ENCODE results near the gene GNB5. TPM values are rescaled to one million over a fixed set of nuclear protein-coding genes. Genes with fewer than 3 reads are reported as not detected.
A peak's percentile ranks its signal among the peaks of the same experiment; 100 is the strongest.

The GNB5 gene
- total RNA-seq, 2 donors from 2014 or later, result 19.1 to 20.7 TPM

DNA sequence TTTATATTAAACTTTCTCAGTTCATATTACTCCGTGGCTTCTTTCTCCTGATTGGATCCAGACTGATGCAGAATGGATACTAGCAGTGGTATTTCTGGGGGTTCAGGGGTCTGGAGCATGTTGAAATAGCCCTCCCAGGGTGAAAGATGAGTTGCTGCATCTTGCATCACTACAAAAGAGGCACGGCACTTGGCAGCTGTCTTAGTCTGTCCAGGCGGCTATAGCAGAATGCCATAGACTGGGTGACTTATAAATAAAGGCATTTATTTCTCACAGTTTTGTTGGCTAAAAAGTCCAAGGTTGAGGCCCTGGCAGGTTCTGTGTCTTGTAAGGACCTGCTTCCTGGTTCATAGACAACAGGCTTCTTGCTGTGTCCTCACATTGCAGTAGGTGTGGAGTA, 78.0 kb downstream of the GNB5 start:
- Histone ChIP-seq H3K4me3 (ENCODE audit: low read length) (no peak overlapping the region), H3K36me3 (ENCODE audit: control insufficient read depth, insufficient read depth, low read length) (no peaks in the 10 kb centered on the region), H3K9me3 (ENCODE audit: control insufficient read depth, low read length) (no peaks in the 10 kb centered on the region), H3K4me1 (ENCODE audit: control insufficient read depth, insufficient read depth, low read length) (no peaks in the 10 kb centered on the region), H3K27ac (ENCODE audit: low read depth, low read length) (no peak overlapping the region), H3K9ac (ENCODE audit: extremely low read depth, low read length, poor library complexity, severe bottlenecking) (no peak overlapping the region), H3K27me3 (ENCODE audit: control insufficient read depth, insufficient read depth, low read length, poor library complexity, severe bottlenecking) (peaks cover 26% of the 10 kb centered on the region)
- H3K4me1 Mint-ChIP-seq, result peaks cover 19% of the 10 kb centered on the region
- no peaks in the 10 kb centered on the region for H3K9me3 Mint-ChIP-seq
- DNase-seq, result peak; percentile 27
- no peaks in the 10 kb centered on the region for H3K36me3 Mint-ChIP-seq (ENCODE audit: low read depth)
- no peak overlapping the region for H3K4me3 Mint-ChIP-seq
- 91 to 100% methylated on average over 3 of the region's 3 CpGs for WGBS, 2 experiments (ENCODE audit: insufficient coverage in 1 of 2, insufficient read length in 1 of 2)
- H3K27me3 Mint-ChIP-seq (ENCODE audit: insufficient read depth), result peaks cover 33% of the 10 kb centered on the region
- TF ChIP-seq, protein P1, sequence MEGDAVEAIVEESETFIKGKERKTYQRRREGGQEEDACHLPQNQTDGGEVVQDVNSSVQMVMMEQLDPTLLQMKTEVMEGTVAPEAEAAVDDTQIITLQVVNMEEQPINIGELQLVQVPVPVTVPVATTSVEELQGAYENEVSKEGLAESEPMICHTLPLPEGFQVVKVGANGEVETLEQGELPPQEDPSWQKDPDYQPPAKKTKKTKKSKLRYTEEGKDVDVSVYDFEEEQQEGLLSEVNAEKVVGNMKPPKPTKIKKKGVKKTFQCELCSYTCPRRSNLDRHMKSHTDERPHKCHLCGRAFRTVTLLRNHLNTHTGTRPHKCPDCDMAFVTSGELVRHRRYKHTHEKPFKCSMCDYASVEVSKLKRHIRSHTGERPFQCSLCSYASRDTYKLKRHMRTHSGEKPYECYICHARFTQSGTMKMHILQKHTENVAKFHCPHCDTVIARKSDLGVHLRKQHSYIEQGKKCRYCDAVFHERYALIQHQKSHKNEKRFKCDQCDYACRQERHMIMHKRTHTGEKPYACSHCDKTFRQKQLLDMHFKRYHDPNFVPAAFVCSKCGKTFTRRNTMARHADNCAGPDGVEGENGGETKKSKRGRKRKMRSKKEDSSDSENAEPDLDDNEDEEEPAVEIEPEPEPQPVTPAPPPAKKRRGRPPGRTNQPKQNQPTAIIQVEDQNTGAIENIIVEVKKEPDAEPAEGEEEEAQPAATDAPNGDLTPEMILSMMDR (conservative IDR thresholded peaks at IDR 0.05), result no peak
- no peak overlapping the region for H3K27ac Mint-ChIP-seq

DNA sequence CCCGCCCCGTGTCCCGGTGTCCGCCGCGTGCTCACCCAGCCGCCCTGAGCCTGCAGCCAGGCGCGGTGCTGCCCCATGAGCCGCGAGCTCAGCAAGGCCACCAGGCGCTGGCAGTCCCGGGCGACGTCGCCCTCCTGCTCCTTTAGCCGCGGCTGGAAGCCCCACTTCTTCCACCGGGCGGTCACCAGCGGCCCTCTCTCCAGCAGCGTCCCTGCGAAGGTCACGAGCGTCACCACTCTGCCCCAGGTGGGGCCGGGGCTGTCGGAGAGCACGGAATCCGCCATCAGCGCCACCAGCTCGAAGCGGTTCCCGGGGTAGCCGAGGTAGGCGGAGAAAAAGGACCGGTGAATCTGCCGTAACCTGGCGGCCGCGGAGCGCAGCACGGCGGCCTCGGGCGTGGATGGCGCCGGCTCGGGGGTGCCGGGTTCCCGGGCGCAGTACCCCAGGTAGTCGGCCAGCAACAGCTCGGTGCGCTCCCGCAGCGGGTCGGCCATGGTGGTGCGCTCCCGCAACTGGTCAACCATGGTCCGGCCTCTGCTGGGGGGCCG, 78.9 kb downstream of the GNB5 start:
- no peaks in the 10 kb centered on the region for H3K36me3 Mint-ChIP-seq (ENCODE audit: low read depth)
- TF ChIP-seq, protein P1 (conservative IDR thresholded peaks at IDR 0.05), result no peak
- H3K4me1 Mint-ChIP-seq, result peaks cover 22% of the 10 kb centered on the region
- DNase-seq, result peak; percentile 72
- H3K9me3 ChIP-seq (ENCODE audit: control insufficient read depth, low read length), result no peaks in the 10 kb centered on the region
- H3K27me3 ChIP-seq (ENCODE audit: control insufficient read depth, insufficient read depth, low read length, poor library complexity, severe bottlenecking), result peaks cover 26% of the 10 kb centered on the region
- H3K27ac ChIP-seq (ENCODE audit: low read depth, low read length), result no peak overlapping the region
- WGBS, 2 experiments (ENCODE audit: insufficient coverage in 1 of 2, insufficient read length in 1 of 2), result 36 to 38% methylated on average over 11 to 61 of the region's 61 CpGs
- H3K9ac ChIP-seq (ENCODE audit: extremely low read depth, low read length, poor library complexity, severe bottlenecking), result no peak overlapping the region
- no peaks in the 10 kb centered on the region for H3K9me3 Mint-ChIP-seq
- H3K36me3 ChIP-seq (ENCODE audit: control insufficient read depth, insufficient read depth, low read length), result no peaks in the 10 kb centered on the region
- H3K27ac Mint-ChIP-seq, result no peak overlapping the region
- peak overlapping the region; percentile 41 for H3K4me3 Mint-ChIP-seq
- H3K27me3 Mint-ChIP-seq (ENCODE audit: insufficient read depth), result peaks cover 33% of the 10 kb centered on the region
- H3K4me3 ChIP-seq (ENCODE audit: low read length), result no peak overlapping the region
- no peaks in the 10 kb centered on the region for H3K4me1 ChIP-seq (ENCODE audit: control insufficient read depth, insufficient read depth, low read length)

DNA sequence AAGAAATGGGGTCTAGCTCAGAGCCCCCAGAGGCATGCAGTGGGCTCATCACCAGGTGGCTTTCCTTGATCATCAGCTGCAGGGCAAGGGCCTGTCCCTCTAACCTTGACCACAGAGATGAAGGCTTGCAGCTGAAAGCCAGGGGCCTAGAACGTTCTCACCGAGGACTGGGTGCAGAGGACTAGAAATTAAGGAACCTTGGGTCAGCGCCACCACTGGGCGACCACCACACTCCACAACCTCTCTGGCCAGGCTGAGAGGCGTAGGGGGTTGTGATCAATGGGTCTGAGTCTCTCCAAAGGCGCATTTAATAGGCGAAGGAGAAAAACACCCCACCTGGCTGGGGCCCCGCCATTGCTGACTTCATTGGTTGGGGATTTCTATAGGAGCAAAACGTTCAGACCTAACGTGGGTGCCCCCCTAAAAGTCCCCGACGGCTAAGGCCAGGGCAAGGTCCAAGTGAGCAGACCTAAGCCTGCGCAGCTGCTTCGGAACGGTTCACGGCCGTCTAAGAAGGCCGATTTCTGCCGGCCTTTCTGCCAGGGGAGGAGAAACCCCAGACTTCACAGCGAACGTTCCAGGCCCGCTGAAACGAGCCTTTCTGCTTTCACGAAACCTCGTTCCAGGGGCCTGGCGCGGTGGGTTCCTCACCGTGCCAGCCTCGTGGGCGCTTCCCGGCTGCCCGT, 79.5 kb downstream of the GNB5 start:
- no peak overlapping the region for H3K27ac Mint-ChIP-seq
- Histone ChIP-seq H3K27ac (ENCODE audit: low read depth, low read length) (no peak overlapping the region), H3K9ac (ENCODE audit: extremely low read depth, low read length, poor library complexity, severe bottlenecking) (no peak overlapping the region), H3K27me3 (ENCODE audit: control insufficient read depth, insufficient read depth, low read length, poor library complexity, severe bottlenecking) (peaks cover 26% of the 10 kb centered on the region), H3K4me1 (ENCODE audit: control insufficient read depth, insufficient read depth, low read length) (no peaks in the 10 kb centered on the region), H3K4me3 (ENCODE audit: low read length) (no peak overlapping the region), H3K9me3 (ENCODE audit: control insufficient read depth, low read length) (no peaks in the 10 kb centered on the region), H3K36me3 (ENCODE audit: control insufficient read depth, insufficient read depth, low read length) (no peaks in the 10 kb centered on the region)
- H3K4me1 Mint-ChIP-seq, result peaks cover 22% of the 10 kb centered on the region
- TF ChIP-seq, protein P1 (conservative IDR thresholded peaks at IDR 0.05), result no peak
- H3K9me3 Mint-ChIP-seq, result no peaks in the 10 kb centered on the region
- no peaks in the 10 kb centered on the region for H3K36me3 Mint-ChIP-seq (ENCODE audit: low read depth)
- WGBS, 2 experiments (ENCODE audit: insufficient coverage in 1 of 2, insufficient read length in 1 of 2), result 69 to 78% methylated on average over 26 to 32 of the region's 32 CpGs
- peak; percentile 59 for DNase-seq
- H3K27me3 Mint-ChIP-seq (ENCODE audit: insufficient read depth), result peaks cover 33% of the 10 kb centered on the region
- H3K4me3 Mint-ChIP-seq, result peak overlapping the region; percentile 41
